Astrocyte (in vitro differentiated cells and primary cell): ENCODE measurements around the gene ARMC9.

ENCODE experiments used
- EZH2 ChIP-seq: IDR thresholded peaks from 2 replicates; pipeline ENCODE4 v1.6.1; 2012; ENCODE audit warnings: mild to moderate bottlenecking, low read length, inconsistent platforms; ENCODE audit not compliant: insufficient read depth
- TF ChIP-seq, protein P1 (sequence below): IDR thresholded peaks from 2 replicates; pipeline ENCODE4 v1.5.1; 2011; ENCODE audit warnings: low read depth, mild to moderate bottlenecking, inconsistent platforms, low read length, moderate library complexity; ENCODE audit not compliant: insufficient read depth

DNA sequence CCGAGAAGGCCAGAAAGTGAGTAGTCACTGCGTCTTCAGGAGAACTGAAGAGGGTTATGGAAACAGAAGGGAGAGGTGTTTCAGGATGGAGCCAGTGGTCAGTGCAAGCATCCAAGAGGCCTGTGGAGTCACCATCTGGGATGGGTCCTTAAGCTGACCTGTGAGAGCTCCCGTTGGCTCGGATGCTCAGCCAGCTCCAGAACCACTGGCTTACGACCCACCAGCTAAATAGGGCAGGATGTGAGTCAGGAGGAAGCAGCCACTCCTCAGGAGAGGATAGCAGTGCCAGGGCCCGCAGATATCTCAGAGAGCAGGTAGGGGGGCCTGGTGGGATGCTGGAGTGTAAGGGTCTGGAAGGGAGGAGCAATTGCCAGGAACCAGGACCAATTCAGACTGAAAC, 134.0 kb downstream of the ARMC9 start:
- TF ChIP-seq EZH2: no peak
- TF ChIP-seq, protein P1, sequence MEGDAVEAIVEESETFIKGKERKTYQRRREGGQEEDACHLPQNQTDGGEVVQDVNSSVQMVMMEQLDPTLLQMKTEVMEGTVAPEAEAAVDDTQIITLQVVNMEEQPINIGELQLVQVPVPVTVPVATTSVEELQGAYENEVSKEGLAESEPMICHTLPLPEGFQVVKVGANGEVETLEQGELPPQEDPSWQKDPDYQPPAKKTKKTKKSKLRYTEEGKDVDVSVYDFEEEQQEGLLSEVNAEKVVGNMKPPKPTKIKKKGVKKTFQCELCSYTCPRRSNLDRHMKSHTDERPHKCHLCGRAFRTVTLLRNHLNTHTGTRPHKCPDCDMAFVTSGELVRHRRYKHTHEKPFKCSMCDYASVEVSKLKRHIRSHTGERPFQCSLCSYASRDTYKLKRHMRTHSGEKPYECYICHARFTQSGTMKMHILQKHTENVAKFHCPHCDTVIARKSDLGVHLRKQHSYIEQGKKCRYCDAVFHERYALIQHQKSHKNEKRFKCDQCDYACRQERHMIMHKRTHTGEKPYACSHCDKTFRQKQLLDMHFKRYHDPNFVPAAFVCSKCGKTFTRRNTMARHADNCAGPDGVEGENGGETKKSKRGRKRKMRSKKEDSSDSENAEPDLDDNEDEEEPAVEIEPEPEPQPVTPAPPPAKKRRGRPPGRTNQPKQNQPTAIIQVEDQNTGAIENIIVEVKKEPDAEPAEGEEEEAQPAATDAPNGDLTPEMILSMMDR: no peak
